Left colon (tissue), 2 donors: ENCODE measurements around the gene STARD7. TPM values are rescaled to one million over a fixed set of nuclear protein-coding genes. Genes with fewer than 3 reads are reported as not detected.
A peak's percentile ranks its signal among the peaks of the same experiment; 100 is the strongest.
"Not testable (repeated sequence)": the region's sequence is repeated elsewhere in the genome, so short reads cannot be mapped to it uniquely, and the experiment has no call there.

Experiments
- ATAC-seq: fragments of 200-7000 bp; cut with Tn5 transposase; one replicate; pipeline ENCODE4 v1.9.1; 2020; ENCODE audit warnings: mild to moderate bottlenecking, moderate library complexity
- DNase-seq, 2 donors: peaks; one replicate each; pipeline ENCODE4 v3.0.0-alpha.2; 2020
- intact Hi-C, 2 donors: fragments of 100-400 bp; cut with DNase I in 1 of 2; cut with micrococcal nuclease in 1 of 2; formaldehyde crosslinking; loops; one replicate each; pipeline versions ENCODE4 v1.11.2 to v1.14.0; 2022; cut with DNase I, micrococcal nuclease
- long read RNA-seq: library from polyadenylated mRNA; unstranded; transcript quantifications from one replicate; pipeline ENCODE4 v2.0.0, GENCODE V29; 2021
- total RNA-seq, 2 donors: library from RNA; stranded (reverse); fragmentation: NEBNext Ultra II Directional; extraction: Animal tissue kit (Norgen Biotek cat#: 25700); gene quantifications; one replicate each; pipeline ENCODE4 v1.2.1, GENCODE V29; 2021
- donor health status: DM: no; HTN: no; CAD: no.
- donor health status: DM: yes; HTN: yes; CAD: no.

Gene STARD7, protein sequence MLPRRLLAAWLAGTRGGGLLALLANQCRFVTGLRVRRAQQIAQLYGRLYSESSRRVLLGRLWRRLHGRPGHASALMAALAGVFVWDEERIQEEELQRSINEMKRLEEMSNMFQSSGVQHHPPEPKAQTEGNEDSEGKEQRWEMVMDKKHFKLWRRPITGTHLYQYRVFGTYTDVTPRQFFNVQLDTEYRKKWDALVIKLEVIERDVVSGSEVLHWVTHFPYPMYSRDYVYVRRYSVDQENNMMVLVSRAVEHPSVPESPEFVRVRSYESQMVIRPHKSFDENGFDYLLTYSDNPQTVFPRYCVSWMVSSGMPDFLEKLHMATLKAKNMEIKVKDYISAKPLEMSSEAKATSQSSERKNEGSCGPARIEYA
- 100 to 1,000 TPM; 125 to 127 TPM for total RNA-seq
- long read RNA-seq, transcript STARD7-201 (8 exons, 3,368 nt) = major isoform, 331 of 378 reads
- long read RNA-seq, partial matches to known transcripts = 8 of 378 reads
- long read RNA-seq, other reads (novel, unspliced or antisense) = 38 of 378 reads

GRCh38 chr2:96208143-96209010, at the start of gene STARD7:
Gene STARD7, minus strand, starts transcription at chr2:96208827. Its CDS starts 393 bp downstream, at chr2:96208434.
- peak; percentile 93 for ATAC-seq
- peak; percentile 99 for DNase-seq
- intact Hi-C loops = no loop called here

- not testable (repeated sequence) for ATAC-seq
These were observed 49.1 kb upstream of the STARD7 start for GRCh38 chr2:96257744-96258143.

DNA sequence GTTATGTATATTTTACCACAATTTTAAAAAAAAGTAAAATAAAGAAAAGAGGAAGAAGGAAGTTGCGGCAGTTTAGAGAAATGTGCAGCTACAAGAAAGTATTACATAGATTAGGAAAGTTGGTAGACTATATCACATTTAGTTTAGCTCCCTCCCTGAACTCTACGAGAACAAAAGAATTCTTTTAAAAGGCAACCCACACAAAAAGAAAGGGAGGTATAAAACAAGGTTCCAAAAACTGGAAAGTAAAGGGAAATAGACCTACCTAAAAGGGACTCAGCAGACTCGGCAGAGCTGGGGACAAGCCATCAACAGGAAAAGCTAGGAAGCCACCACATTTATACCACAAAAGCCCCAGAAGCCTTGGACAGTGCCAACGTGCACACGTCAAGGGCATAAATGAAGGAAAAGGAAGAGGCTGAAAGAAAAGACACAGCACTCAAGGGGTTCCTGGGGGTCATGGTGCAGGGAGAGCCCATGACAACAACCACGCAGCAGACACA, 48.0 kb upstream of the STARD7 start:
- intact Hi-C loops = no loop called here
- no peak for DNase-seq
- no peak for ATAC-seq

More at GRCh38 chr2:96257744-96258143, 49.1 kb upstream of the STARD7 start:
- intact Hi-C loops, DNase-seq: not testable (repeated sequence)

- ATAC-seq = no peak
- no peak for DNase-seq
- intact Hi-C loops = no loop called here
These were observed 45.9 kb upstream of the STARD7 start for GRCh38 chr2:96254571-96254970.

DNA sequence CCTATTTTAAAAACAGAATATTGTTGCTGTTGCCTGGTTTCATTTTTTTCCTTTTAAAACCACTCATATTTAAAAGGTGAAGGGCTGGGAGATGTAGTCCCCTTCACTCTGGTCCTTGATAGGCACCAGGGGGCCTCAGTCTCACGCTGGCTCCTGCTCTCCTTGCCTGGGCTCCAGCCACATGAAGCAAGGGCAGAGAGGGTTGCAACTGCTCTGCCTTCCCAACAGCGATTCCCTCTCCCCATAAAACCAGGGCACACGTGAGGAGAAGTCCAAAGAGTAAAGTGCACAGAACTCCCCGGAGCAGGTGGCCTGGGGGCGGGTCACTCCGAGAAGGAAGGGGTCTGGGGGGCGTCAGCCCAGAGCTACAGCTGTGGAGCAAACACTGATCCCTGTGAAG, 44.4 kb upstream of the STARD7 start:
- ATAC-seq = peak; percentile 59
- intact Hi-C loops = no loop called here
- no peak for DNase-seq

GRCh38 chr2:96252526-96252925, 43.9 kb upstream of the STARD7 start:
- intact Hi-C loops = no loop called here
- no peak for ATAC-seq
- no peak for DNase-seq

GRCh38 chr2:96251721-96252292, 43.2 kb upstream of the STARD7 start:
- DNase-seq (no peak), ATAC-seq (peak; percentile 12)
- intact Hi-C loops = no loop called here

DNA sequence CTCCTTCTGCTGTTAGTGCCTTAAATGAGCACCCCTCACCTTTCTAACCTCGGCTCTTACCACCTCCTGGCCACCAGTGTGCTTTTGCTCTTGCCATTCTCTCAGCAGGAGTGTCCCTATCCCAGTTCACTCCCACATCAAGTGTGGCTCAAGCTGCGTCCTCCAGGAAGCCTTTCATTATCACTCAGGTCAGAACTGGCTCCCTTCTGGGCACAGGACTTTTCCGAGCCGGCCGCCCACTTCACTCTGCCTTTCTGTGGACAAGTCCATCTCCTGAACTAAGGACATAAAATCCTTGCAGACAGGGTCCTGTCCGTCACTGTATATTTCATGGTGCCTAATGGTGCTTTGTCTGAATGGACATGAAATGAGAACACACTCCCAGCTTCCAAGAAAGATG, 41.6 kb upstream of the STARD7 start:
- no peak for ATAC-seq
- intact Hi-C loops = no loop called here
- DNase-seq = no peak

GRCh38 chr2:96249654-96250053, 41.0 kb upstream of the STARD7 start:
- intact Hi-C loops = no loop called here
- DNase-seq (no peak), ATAC-seq (no peak)

- intact Hi-C loops = no loop called here
- DNase-seq (no peak), ATAC-seq (no peak)
These were observed 40.0 kb upstream of the STARD7 start for GRCh38 chr2:96248624-96249023.

DNA sequence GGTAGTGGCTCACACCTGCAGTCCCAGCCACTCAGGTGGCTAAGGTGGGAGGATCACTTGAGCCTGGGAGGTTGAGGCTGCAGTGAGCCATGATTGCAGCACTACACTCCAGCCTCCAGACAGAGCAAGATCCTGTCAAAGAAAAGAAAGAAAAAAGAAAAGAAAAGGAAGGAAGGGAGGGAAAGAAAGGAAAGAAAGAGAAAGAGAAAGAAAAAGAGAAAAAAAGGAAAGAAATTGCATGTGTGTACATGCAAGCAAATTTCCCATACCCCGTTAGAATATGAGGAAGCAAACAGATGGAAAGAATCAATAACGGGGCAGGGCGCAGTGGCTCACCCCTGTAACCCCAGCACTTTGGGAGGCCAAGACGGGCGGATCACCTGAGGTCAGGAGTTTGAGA, 39.3 kb upstream of the STARD7 start:
- intact Hi-C loops = no loop called here
- DNase-seq (no peak), ATAC-seq (no peak)

DNA sequence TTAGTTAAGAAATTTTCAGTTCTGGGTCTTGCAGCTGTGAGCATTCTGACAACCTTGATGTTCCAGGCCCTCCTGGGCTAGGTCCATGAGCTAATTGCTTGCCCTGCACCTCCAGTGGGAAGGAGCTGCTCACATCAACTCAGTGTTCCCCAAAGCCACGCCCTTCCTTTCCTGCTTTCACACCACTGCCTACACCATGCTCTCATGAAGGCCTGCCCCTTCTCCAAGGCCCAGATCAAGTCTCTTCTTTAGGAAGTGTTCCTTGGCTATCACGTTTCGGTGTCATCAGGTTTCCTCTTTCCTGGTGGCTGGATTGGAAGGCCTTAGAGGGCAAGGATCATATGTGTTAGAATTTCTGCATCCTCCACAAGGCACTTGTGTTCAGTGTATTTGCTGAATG, 38.4 kb upstream of the STARD7 start:
- no peak for DNase-seq
- ATAC-seq = peak; percentile 29
- intact Hi-C loops = no loop called here

DNA sequence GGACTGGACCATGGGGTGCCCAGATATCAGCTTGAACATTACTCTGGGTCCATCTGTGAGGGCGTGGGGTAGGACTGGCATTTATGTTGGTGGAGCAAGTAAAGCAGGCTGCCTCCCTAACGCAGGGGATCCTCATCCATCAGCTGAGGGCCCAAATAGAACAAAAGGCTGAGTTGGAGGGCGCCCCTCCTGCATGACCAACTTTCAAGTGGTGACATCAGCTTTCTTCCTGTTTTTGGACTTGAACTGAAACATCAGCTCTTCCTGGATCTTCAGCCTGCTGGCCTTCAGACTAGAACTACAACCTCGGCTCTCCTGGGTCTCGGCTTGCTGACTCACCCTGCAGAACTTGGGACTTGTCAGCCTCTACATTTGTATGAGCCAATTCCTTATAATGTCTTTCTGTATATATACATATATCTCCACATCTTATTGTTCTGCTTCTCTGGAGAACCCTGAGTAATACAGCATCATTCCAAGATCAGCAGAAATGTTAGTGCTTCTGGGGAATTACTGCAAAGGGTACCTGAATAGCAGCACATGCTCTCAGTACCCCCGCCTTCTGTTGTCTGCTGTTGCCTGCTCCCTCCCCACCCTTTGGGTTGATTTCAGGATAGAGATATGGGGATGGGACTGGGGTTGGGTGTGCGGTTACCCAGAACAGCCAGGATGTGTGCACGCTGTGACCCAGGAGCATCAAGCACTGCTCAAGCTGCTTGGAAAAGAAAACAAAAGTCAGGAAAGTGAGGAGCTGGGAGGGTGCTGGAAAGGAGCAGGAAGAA, 37.2 kb upstream of the STARD7 start:
- intact Hi-C loops = no loop called here
- no peak for DNase-seq
- no peak for ATAC-seq

DNA sequence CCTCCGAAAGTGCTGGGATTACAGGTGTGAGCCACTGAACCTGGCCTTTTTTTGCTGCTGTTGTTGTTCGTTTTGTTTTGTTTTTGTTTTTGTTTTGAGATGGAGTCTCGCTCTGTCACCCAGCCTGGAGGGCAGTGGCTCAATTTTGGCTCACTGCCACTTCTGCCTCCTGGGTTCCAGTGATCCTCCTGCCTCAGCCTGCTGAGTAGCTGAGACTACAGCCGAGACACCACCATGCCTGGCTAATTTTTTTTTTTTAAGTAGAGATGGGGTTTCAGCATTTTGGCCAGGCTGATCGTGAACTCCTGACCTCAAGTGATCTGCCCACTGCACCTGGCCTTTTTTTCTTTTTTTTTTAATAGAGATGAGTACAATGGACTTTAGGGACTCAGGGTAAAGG, 35.2 kb upstream of the STARD7 start:
- no peak for DNase-seq
- ATAC-seq = no peak
- intact Hi-C loops = no loop called here

GRCh38 chr2:96241900-96242611, 33.4 kb upstream of the STARD7 start:
- ATAC-seq = peak; percentile 35
- peak in 1 of 2 donors; percentile 53 for DNase-seq
- intact Hi-C loops = no loop called here

DNA sequence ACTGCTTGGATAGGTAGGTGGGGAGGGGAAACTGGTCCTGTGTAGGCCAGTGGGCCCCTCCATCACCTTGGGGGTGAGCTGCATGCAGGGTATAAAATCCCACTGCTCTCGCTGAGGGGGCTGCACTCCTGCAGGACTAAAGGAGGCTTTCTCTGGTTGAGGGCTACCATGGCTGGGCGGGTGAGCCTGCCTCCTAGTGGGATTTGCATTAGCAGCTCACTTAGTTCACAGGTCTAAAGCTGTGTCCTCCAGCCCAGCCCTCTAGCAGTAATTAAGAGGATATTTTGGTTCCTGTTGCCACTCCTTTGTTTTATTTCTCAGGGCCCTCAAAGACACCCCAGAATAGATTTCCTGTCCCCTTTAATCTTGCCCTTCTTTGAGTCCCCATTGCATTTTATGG, 32.6 kb upstream of the STARD7 start:
- ATAC-seq = no peak
- intact Hi-C loops = no loop called here
- no peak for DNase-seq

GRCh38 chr2:96240341-96241038, 31.9 kb upstream of the STARD7 start:
- ATAC-seq (no peak), DNase-seq (no peak)
- intact Hi-C loops = no loop called here
